Transverse colon (tissue), 4 donors: ENCODE data around the gene KCNJ9.

ENCODE experiments used
- EP300 ChIP-seq: sonication (generic); formaldehyde crosslinking; IDR thresholded peaks from one replicate; pipeline ENCODE4 v1.6.1; 2017; ENCODE audit warnings: antibody characterized with exemption, low read depth
- POLR2A ChIP-seq: fragments of 450-650 bp; IDR thresholded peaks from one replicate; pipeline ENCODE4 v1.6.1; 2016; ENCODE audit warnings: antibody characterized with exemption, mild to moderate bottlenecking, moderate library complexity
- POLR2AphosphoS5 ChIP-seq, 3 donors: sonication (generic); formaldehyde crosslinking; IDR thresholded peaks; one replicate each; pipeline ENCODE4 v1.6.1; 2016; ENCODE audit warnings: antibody characterized with exemption in 3 of 3
- TF ChIP-seq, protein P1 (sequence below), 5 experiments: fragments of 200-600 bp in 3 of 5; fragments of 450-650 bp in 2 of 5; sonication (generic) in 3 of 5; IDR thresholded peaks; 1 replicate in 2 of 5; 2 replicates in 3 of 5; pipeline ENCODE4 v1.5.1; 2016 to 2017; ENCODE audit warnings: antibody characterized with exemption in 5 of 5, inconsistent platforms in 3 of 5, mild to moderate bottlenecking in 2 of 5, moderate library complexity in 1 of 5

DNA sequence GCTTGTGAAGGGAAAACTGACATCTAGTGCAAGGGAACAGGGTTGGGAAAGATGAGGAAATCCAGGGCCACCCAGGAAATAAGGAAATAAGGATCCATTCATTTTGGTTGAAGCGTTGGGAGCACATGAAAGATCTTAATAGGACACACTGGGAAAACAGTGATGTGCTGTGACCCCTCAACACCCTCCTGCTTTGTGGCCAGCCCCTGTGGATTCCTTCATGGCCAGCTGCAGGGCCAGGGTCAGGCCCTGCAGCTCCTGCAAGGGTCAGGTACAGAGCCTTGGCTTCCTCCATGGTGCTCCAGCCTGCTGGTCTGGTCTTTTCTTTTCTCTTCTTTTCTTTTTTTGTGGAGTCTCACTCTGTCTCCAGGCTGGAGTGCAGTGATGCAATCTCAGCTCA is 30.7 kb upstream of the KCNJ9 start:
- TF ChIP-seq POLR2A (no peak), EP300 (no peak), POLR2AphosphoS5 (IDR thresholded peaks at IDR 0.05) (no peak)
- TF ChIP-seq, protein P1, sequence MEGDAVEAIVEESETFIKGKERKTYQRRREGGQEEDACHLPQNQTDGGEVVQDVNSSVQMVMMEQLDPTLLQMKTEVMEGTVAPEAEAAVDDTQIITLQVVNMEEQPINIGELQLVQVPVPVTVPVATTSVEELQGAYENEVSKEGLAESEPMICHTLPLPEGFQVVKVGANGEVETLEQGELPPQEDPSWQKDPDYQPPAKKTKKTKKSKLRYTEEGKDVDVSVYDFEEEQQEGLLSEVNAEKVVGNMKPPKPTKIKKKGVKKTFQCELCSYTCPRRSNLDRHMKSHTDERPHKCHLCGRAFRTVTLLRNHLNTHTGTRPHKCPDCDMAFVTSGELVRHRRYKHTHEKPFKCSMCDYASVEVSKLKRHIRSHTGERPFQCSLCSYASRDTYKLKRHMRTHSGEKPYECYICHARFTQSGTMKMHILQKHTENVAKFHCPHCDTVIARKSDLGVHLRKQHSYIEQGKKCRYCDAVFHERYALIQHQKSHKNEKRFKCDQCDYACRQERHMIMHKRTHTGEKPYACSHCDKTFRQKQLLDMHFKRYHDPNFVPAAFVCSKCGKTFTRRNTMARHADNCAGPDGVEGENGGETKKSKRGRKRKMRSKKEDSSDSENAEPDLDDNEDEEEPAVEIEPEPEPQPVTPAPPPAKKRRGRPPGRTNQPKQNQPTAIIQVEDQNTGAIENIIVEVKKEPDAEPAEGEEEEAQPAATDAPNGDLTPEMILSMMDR (IDR thresholded peaks at IDR 0.05), result no peak
